Mesenchymal stem cell (in vitro differentiated cells and primary cell): Measurements from ENCODE around the gene ELK4. TPM values are rescaled to one million over a fixed set of nuclear protein-coding genes. Genes with fewer than 3 reads are reported as not detected.

Source experiments
- DNase-seq: peaks from one replicate; pipeline ENCODE4 v3.0.0-alpha.2; 2013
- H2AFZ ChIP-seq: one replicate; pipeline ENCODE4 v1.6.1; 2013; ENCODE audit warnings: low read depth, mild to moderate bottlenecking, control low read depth, inconsistent platforms, low read length, moderate library complexity
- H2AK5ac ChIP-seq: 2 replicates; pipeline ENCODE4 v1.6.1; 2013; ENCODE audit warnings: low read length, moderate library complexity, mild to moderate bottlenecking, inconsistent platforms; ENCODE audit not compliant: severe bottlenecking
- H2BK120ac ChIP-seq: one replicate; pipeline ENCODE4 v1.6.1; 2013; ENCODE audit warnings: low read depth, mild to moderate bottlenecking, inconsistent platforms, low read length, moderate library complexity
- H2BK12ac ChIP-seq, 2 experiments: one replicate each; pipeline ENCODE4 v1.6.1; 2013; ENCODE audit warnings: inconsistent platforms in 2 of 2, low read length in 2 of 2, mild to moderate bottlenecking in 2 of 2, moderate library complexity in 2 of 2, control low read depth in 1 of 2
- H2BK15ac ChIP-seq: one replicate; pipeline ENCODE4 v1.6.1; 2013; ENCODE audit warnings: mild to moderate bottlenecking, low read depth, inconsistent platforms; ENCODE audit not compliant: poor library complexity, severe bottlenecking
- H2BK5ac ChIP-seq: 2 replicates; pipeline ENCODE4 v1.6.1; 2013; ENCODE audit warnings: low read depth, mild to moderate bottlenecking, low read length, control low read depth, inconsistent platforms; ENCODE audit not compliant: poor library complexity, severe bottlenecking
- H3K14ac ChIP-seq, 2 experiments: one replicate each; pipeline ENCODE4 v1.6.1; 2013; ENCODE audit warnings: inconsistent platforms in 2 of 2, low read length in 2 of 2, control low read depth in 1 of 2, mild to moderate bottlenecking in 1 of 2, moderate library complexity in 1 of 2
- H3K18ac ChIP-seq, 2 experiments: one replicate each; pipeline ENCODE4 v1.6.1; 2013; ENCODE audit warnings: inconsistent platforms in 2 of 2, low read length in 2 of 2, control low read depth in 1 of 2, low read depth in 1 of 2, mild to moderate bottlenecking in 1 of 2
- H3K23ac ChIP-seq, 2 experiments: one replicate each; pipeline ENCODE4 v1.6.1; 2013; ENCODE audit warnings: inconsistent platforms in 2 of 2, low read length in 2 of 2, mild to moderate bottlenecking in 2 of 2, moderate library complexity in 2 of 2, control low read depth in 1 of 2
- H3K27ac ChIP-seq: 2 replicates; pipeline ENCODE4 v1.5.1; 2013; ENCODE audit warnings: mild to moderate bottlenecking, moderate library complexity, low read length, control low read depth, inconsistent platforms; ENCODE audit not compliant: poor library complexity, severe bottlenecking
- H3K27me3 ChIP-seq, 2 experiments: 2 replicates each; pipeline versions ENCODE4 v1.6.1 to v1.7.0; 2013; ENCODE audit warnings: low read length in 2 of 2, mild to moderate bottlenecking in 2 of 2, moderate library complexity in 2 of 2, control low read depth in 1 of 2, inconsistent platforms in 1 of 2; ENCODE audit not compliant: control insufficient read depth in 1 of 2, insufficient read depth in 1 of 2
- H3K36me3 ChIP-seq, 2 experiments: 2 replicates each; pipeline versions ENCODE4 v1.6.1 to v1.7.0; 2013; ENCODE audit warnings: low read length in 2 of 2, control low read depth in 1 of 2, inconsistent platforms in 1 of 2, low read depth in 1 of 2, mild to moderate bottlenecking in 1 of 2; ENCODE audit not compliant: insufficient read depth in 2 of 2, control insufficient read depth in 1 of 2
- H3K4ac ChIP-seq, 2 experiments: one replicate each; pipeline ENCODE4 v1.6.1; 2013; ENCODE audit warnings: inconsistent platforms in 2 of 2, low read length in 2 of 2, mild to moderate bottlenecking in 2 of 2, moderate library complexity in 2 of 2, control low read depth in 1 of 2, low read depth in 1 of 2
- H3K4me1 ChIP-seq: 2 replicates; pipeline ENCODE4 v1.6.1; 2013; ENCODE audit warnings: low read depth, low read length, control low read depth; ENCODE audit not compliant: control insufficient read depth, insufficient read depth
- H3K4me2 ChIP-seq: 2 replicates; pipeline ENCODE4 v1.6.1; 2013; ENCODE audit warnings: low read length, mild to moderate bottlenecking, inconsistent platforms; ENCODE audit not compliant: poor library complexity, severe bottlenecking
- H3K4me3 ChIP-seq, 2 experiments: 2 replicates each; pipeline versions ENCODE4 v1.5.1 to v1.7.0; 2013; ENCODE audit warnings: low read length in 2 of 2, mild to moderate bottlenecking in 2 of 2, control low read depth in 1 of 2, low read depth in 1 of 2; ENCODE audit not compliant: insufficient read depth in 1 of 2
- H3K79me1 ChIP-seq: replicated peaks from 2 replicates; pipeline ENCODE4 v1.6.1; 2013; ENCODE audit warnings: mild to moderate bottlenecking, control low read depth, low read length, inconsistent platforms; ENCODE audit not compliant: poor library complexity, severe bottlenecking
- H3K9ac ChIP-seq: 2 replicates; pipeline ENCODE4 v1.7.0; 2013; ENCODE audit warnings: mild to moderate bottlenecking, low read length, moderate library complexity
- H3K9me3 ChIP-seq: 2 replicates; pipeline ENCODE4 v1.7.0; 2013; ENCODE audit warnings: mild to moderate bottlenecking, low read length; ENCODE audit not compliant: control insufficient read depth
- H4K8ac ChIP-seq: one replicate; pipeline ENCODE4 v1.6.1; 2013; ENCODE audit warnings: inconsistent platforms, mild to moderate bottlenecking, low read length, moderate library complexity
- H4K91ac ChIP-seq: one replicate; pipeline ENCODE4 v1.6.1; 2013; ENCODE audit warnings: mild to moderate bottlenecking, low read length, inconsistent platforms
- WGBS: methylation state at CpG from one replicate; pipeline ENCODE4 v1.1.7; 2013; ENCODE audit warnings: mixed read lengths; 5-methylcytosine and 5-hydroxymethylcytosine counted together
- small RNA-seq: library from polyadenylated mRNA; stranded (forward); fragments of <200 nt; extraction: miRNeasy Mini kit (QIAGEN cat#:217004); gene quantifications from one replicate; pipeline ENCODE3, GENCODE V24; 2013; ENCODE audit warnings: low read depth

Gene ELK4

GRCh38 chr1:205563927-205564441, 67.8 kb downstream of the ELK4 start:
- H3K18ac ChIP-seq, result no peak overlapping the region
- no peak for DNase-seq
- no peak overlapping the region for H4K8ac ChIP-seq
- H3K4me1 ChIP-seq, result peaks cover 5% of the 10 kb centered on the region
- 63% methylated on average over 5 of the region's 5 CpGs for WGBS
- no peak overlapping the region for H3K9ac ChIP-seq
- no peak overlapping the region for H3K4ac ChIP-seq
- H3K4me3 ChIP-seq, result no peak overlapping the region
- no peaks in the 10 kb centered on the region for H3K36me3 ChIP-seq
- H4K91ac ChIP-seq, result no peak overlapping the region
- H3K23ac ChIP-seq, result no peak overlapping the region
- no peak overlapping the region for H2BK15ac ChIP-seq
- peaks cover 29% of the 10 kb centered on the region for H3K9me3 ChIP-seq
- H2BK5ac ChIP-seq, result no peak overlapping the region
- no peak overlapping the region for H3K4me2 ChIP-seq
- H2AK5ac ChIP-seq, result no peak overlapping the region
- H3K27ac ChIP-seq, result no peak overlapping the region
- peaks cover 47 to 69% of the 10 kb centered on the region in 2 experiments for H3K27me3 ChIP-seq
- no peak overlapping the region for H2AFZ ChIP-seq
- no peaks in the 10 kb centered on the region for H3K79me1 ChIP-seq
- no peak overlapping the region for H2BK120ac ChIP-seq
- no peak overlapping the region for H3K14ac ChIP-seq
- H2BK12ac ChIP-seq, result no peak overlapping the region

DNA sequence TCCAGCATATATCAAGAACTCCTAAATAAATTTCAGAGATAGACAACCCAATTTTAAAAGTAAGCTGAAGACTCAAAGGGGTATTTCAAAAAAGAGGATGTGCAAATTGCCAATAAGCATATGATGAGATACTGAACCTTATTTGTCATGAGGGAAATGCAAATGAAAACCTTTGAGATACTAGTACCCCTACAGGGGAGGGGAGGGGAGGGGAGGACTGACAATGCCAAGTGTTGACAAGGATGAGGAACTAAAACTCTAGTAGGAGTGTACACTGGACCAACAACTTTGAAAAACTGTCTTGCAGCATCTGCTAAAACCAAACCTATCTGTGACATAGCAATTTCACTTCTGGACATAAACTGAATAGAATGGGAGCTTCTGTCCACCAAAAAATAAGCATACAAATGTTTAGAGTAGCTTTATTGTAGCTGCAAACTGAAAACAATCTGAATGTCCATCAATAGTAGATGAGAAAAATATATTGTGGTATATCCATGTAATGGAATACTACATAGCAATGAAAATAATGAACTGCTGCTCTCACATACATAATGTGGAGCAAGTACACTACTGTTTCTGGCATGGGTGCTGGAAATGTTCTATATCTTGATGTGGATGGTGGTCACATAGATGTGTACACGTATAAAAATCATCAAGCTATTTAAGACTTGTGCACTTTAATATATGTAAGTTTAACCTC, 70.2 kb downstream of the ELK4 start:
- no peak overlapping the region for H2BK5ac ChIP-seq
- no peaks in the 10 kb centered on the region for H3K79me1 ChIP-seq
- H2BK120ac ChIP-seq, result no peak overlapping the region
- no peak overlapping the region for H3K4me2 ChIP-seq
- no peak overlapping the region for H2AK5ac ChIP-seq
- no peak overlapping the region for H4K91ac ChIP-seq
- H3K23ac ChIP-seq, result no peak overlapping the region
- H4K8ac ChIP-seq, result no peak overlapping the region
- H3K4me1 ChIP-seq, result no peaks in the 10 kb centered on the region
- peaks cover 29% of the 10 kb centered on the region for H3K9me3 ChIP-seq
- peaks cover 27 to 65% of the 10 kb centered on the region in 2 experiments for H3K27me3 ChIP-seq
- H3K18ac ChIP-seq, result no peak overlapping the region
- no peak overlapping the region for H2BK12ac ChIP-seq
- no peak overlapping the region for H2AFZ ChIP-seq
- H3K4ac ChIP-seq, result no peak overlapping the region
- no peak overlapping the region for H3K4me3 ChIP-seq
- H3K27ac ChIP-seq, result no peak overlapping the region
- H3K36me3 ChIP-seq, result no peaks in the 10 kb centered on the region
- no CpG with 5 or more reads among the region's 1 CpG for WGBS
- no peak overlapping the region for H3K9ac ChIP-seq
- DNase-seq, result no peak
- H2BK15ac ChIP-seq, result no peak overlapping the region
- H3K14ac ChIP-seq, result no peak overlapping the region

Small RNA genes lying within 50 kb of the gene (small RNA-seq; reads per million reads assigned to genes)
- gene RNU2-19P, result not detected
- gene RNU6-418P, result not detected
